ENCODE data around the gene DLG2.

DNA sequence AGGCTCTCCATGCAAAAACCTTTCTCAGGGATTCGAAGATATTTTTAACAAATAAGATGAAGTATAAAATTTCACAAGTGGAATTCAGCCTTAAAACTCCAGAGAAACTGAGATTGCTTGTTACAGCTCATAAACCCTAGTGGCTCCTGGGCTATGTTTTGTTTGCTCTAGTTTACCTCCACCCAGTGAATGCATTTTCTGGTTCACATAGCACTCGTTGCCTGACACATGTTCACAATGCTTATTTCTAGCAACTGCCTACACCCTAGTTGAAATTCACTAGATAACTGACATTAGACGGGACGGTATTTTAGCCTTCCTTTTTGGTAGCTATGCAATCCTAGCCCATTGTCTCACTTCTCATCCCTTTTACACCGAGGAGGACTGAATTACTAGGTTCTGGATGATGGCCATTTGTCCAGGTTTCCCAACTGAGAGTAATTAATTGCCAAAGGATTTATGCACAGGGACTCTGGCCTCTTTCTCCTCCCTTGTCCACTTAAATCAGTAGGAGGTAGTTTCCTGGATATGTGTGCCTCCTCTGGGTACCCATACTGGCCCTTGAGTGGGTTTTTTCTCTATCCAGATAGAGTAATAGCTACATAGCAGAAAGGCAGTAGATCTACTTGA is 951.6 kb downstream of the DLG2 start:
- TF ChIP-seq EZH2phosphoT487 (IDR thresholded peaks at IDR 0.05; ENCODE audit: low read depth) (no peak), CTCF (IDR thresholded peaks at IDR 0.05; ENCODE audit: low read depth, low read length) (no peak)
